Activated CD4-positive, CD25-positive, alpha-beta regulatory T cell treated with anti-CD3 and anti-CD28 coated beads, Interleukin-2, amount 50 U/mL, for 16 hours (primary cell): ENCODE results near the gene SNX8.
"Not testable (repeated sequence)": the region's sequence is repeated elsewhere in the genome, so short reads cannot be mapped to it uniquely, and the experiment has no call there.

Experiments
- DNase-seq: peaks from one replicate; pipeline ENCODE4 v3.0.0-alpha.2; 2020; ENCODE audit warnings: low read depth, low spot score

SNX8 gene

GRCh38 chr7:2290877-2291276, 23.4 kb downstream of the SNX8 start:
- no peak for DNase-seq

- no peak for DNase-seq
Measured at GRCh38 chr7:2289621-2290020, 24.6 kb downstream of the SNX8 start.

- no peak for DNase-seq
Measured at GRCh38 chr7:2289111-2289586, 25.1 kb downstream of the SNX8 start.

GRCh38 chr7:2288503-2288902, 25.7 kb downstream of the SNX8 start:
- DNase-seq = no peak

GRCh38 chr7:2287745-2288144, 26.5 kb downstream of the SNX8 start:
- DNase-seq = no peak

GRCh38 chr7:2283074-2283473, 31.2 kb downstream of the SNX8 start:
- no peak for DNase-seq

GRCh38 chr7:2282185-2282751, 32.0 kb downstream of the SNX8 start:
- DNase-seq = no peak

- DNase-seq = no peak
Measured at GRCh38 chr7:2281541-2281940, 32.7 kb downstream of the SNX8 start.

GRCh38 chr7:2280424-2280823, 33.8 kb downstream of the SNX8 start:
- DNase-seq = no peak

- DNase-seq = no peak
Measured at GRCh38 chr7:2279896-2280295, 34.3 kb downstream of the SNX8 start.

GRCh38 chr7:2278026-2278425, 36.2 kb downstream of the SNX8 start:
- DNase-seq = no peak

- DNase-seq = no peak
Measured at GRCh38 chr7:2276107-2276506, 38.1 kb downstream of the SNX8 start.

- no peak for DNase-seq
Measured at GRCh38 chr7:2275101-2275500, 39.1 kb downstream of the SNX8 start.

- DNase-seq = no peak
Measured at GRCh38 chr7:2274666-2275065, 39.6 kb downstream of the SNX8 start.

- no peak for DNase-seq
Measured at GRCh38 chr7:2273866-2274265, 40.4 kb downstream of the SNX8 start.

GRCh38 chr7:2272031-2272430, 42.2 kb downstream of the SNX8 start:
- DNase-seq = no peak

- no peak for DNase-seq
Measured at GRCh38 chr7:2271273-2272026, 42.8 kb downstream of the SNX8 start.

- no peak for DNase-seq
Measured at GRCh38 chr7:2270495-2270894, 43.7 kb downstream of the SNX8 start.

GRCh38 chr7:2269991-2270460, 44.2 kb downstream of the SNX8 start:
- DNase-seq = no peak

GRCh38 chr7:2269089-2269990, 44.9 kb downstream of the SNX8 start:
- not testable (repeated sequence) for DNase-seq

- no peak for DNase-seq
Measured at GRCh38 chr7:2266911-2267310, 47.3 kb downstream of the SNX8 start.

- DNase-seq = no peak
Measured at GRCh38 chr7:2264158-2264557, 50.1 kb downstream of the SNX8 start.
